ENCODE measurements around the gene SMAD4. TPM values are rescaled to one million over a fixed set of nuclear protein-coding genes. Genes with fewer than 3 reads are reported as not detected.

The SMAD4 gene
- total RNA-seq, 1 experiment from 2014 or later: 48.8 TPM

- Histone ChIP-seq H3K9me3 (no peaks in the 10 kb centered on the region), H3K4me3 (ENCODE audit: low read depth, low read length) (no peak overlapping the region), H3K36me3 (ENCODE audit: control insufficient read depth, insufficient read depth, low read length) (no peaks in the 10 kb centered on the region), H3K27me3 (replicated peaks; ENCODE audit: control insufficient read depth, insufficient read depth, low read length) (no peaks in the 10 kb centered on the region), H3K4me1 (peaks cover 3% of the 10 kb centered on the region; the same call in 1 of the 2 replicates)
- Mint-ChIP-seq H3K27ac (ENCODE audit: unreplicated experiment) (no peak overlapping the region), H3K4me1 (ENCODE audit: low read depth, unreplicated experiment) (no peaks in the 10 kb centered on the region), H3K36me3 (ENCODE audit: insufficient read depth, unreplicated experiment) (no peaks in the 10 kb centered on the region), H3K9me3 (ENCODE audit: unreplicated experiment) (no peaks in the 10 kb centered on the region), H3K27me3 (ENCODE audit: insufficient read depth, unreplicated experiment) (no peaks in the 10 kb centered on the region), H3K4me3 (ENCODE audit: unreplicated experiment) (no peak overlapping the region)
- no TSS peak for BruUV-seq (replicated peaks)
- ChIA-PET POLR2A (no interaction called here), CTCF (no interaction called here)
- intact Hi-C loops (cut with micrococcal nuclease; ENCODE audit: unreplicated experiment): no loop called here
- no peak for DNase-seq
- no peak for TF ChIP-seq CTCF (IDR thresholded peaks at IDR 0.05; ENCODE audit: insufficient read depth in 1 of 2, low read depth in 1 of 2, low read length in 1 of 2, severe bottlenecking in 1 of 2, unreplicated experiment in 1 of 2)
Observed at GRCh38 chr18:50982802-50983179, 47.2 kb upstream of the SMAD4 start.

DNA sequence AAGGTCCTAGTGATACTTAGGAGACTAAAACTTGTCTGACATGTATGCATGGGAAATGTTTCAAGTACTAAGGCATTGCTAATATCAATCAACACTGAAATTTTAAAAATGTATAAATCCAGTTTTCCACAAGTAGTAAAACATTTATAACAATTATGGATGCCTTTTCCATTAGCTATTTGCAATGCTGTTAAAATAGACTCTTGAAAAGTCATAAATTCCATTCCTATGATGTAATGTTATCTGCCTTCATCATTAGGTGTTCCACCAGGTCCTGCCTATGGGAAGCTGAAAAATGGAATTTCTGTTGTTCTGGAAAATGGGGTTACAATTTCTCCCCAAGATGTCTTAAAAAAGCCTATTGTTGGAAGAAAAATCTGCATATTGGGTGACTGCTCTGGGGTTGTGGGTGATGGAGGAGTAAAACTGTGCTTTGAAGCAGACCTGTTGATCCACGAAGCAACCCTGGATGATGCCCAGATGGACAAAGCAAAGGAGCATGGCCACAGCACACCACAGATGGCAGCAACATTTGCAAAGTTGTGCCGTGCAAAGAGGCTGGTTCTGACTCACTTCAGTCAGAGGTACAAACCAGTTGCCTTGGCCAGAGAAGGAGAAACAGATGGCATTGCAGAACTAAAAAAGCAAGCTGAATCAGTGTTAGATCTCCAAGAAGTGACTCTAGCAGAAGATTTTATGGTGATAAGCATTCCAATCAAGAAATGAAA lies 43.5 kb upstream of the SMAD4 start:
- Mint-ChIP-seq H3K9me3 (ENCODE audit: unreplicated experiment) (no peaks in the 10 kb centered on the region), H3K4me3 (ENCODE audit: unreplicated experiment) (no peak overlapping the region), H3K36me3 (ENCODE audit: insufficient read depth, unreplicated experiment) (no peaks in the 10 kb centered on the region), H3K27ac (ENCODE audit: unreplicated experiment) (no peak overlapping the region), H3K27me3 (ENCODE audit: insufficient read depth, unreplicated experiment) (no peaks in the 10 kb centered on the region), H3K4me1 (ENCODE audit: low read depth, unreplicated experiment) (peaks cover under 1% of the 10 kb centered on the region)
- ChIA-PET CTCF (no interaction called here), POLR2A (no interaction called here)
- intact Hi-C loops (cut with micrococcal nuclease; ENCODE audit: unreplicated experiment): no loop called here
- no peak for TF ChIP-seq CTCF (IDR thresholded peaks at IDR 0.05; ENCODE audit: insufficient read depth in 1 of 2, low read depth in 1 of 2, low read length in 1 of 2, severe bottlenecking in 1 of 2, unreplicated experiment in 1 of 2)
- no TSS peak for BruUV-seq (replicated peaks)
- DNase-seq: no peak
- Histone ChIP-seq H3K27me3 (replicated peaks; ENCODE audit: control insufficient read depth, insufficient read depth, low read length) (no peaks in the 10 kb centered on the region), H3K9me3 (no peaks in the 10 kb centered on the region), H3K36me3 (ENCODE audit: control insufficient read depth, insufficient read depth, low read length) (no peaks in the 10 kb centered on the region), H3K4me3 (ENCODE audit: low read depth, low read length) (no peak overlapping the region), H3K4me1 (peaks cover 3% of the 10 kb centered on the region; the same call in 1 of the 2 replicates)

- H3K9me3 ChIP-seq: no peaks in the 10 kb centered on the region
- no peak for DNase-seq
- ChIA-PET POLR2A (no interaction called here), CTCF (no interaction called here)
- H3K36me3 ChIP-seq (ENCODE audit: control insufficient read depth, insufficient read depth, low read length): no peaks in the 10 kb centered on the region
- no peaks in the 10 kb centered on the region for H3K27me3 Mint-ChIP-seq (ENCODE audit: insufficient read depth, unreplicated experiment)
- no peak overlapping the region for H3K4me3 Mint-ChIP-seq (ENCODE audit: unreplicated experiment)
- H3K27me3 ChIP-seq (replicated peaks; ENCODE audit: control insufficient read depth, insufficient read depth, low read length): no peaks in the 10 kb centered on the region
- peaks cover 8% of the 10 kb centered on the region for H3K4me1 Mint-ChIP-seq (ENCODE audit: low read depth, unreplicated experiment)
- intact Hi-C loops (cut with micrococcal nuclease; ENCODE audit: unreplicated experiment): no loop called here
- peaks cover 3% of the 10 kb centered on the region; the same call in 1 of the 2 replicates for H3K4me1 ChIP-seq
- no peaks in the 10 kb centered on the region for H3K36me3 Mint-ChIP-seq (ENCODE audit: insufficient read depth, unreplicated experiment)
- no peaks in the 10 kb centered on the region for H3K9me3 Mint-ChIP-seq (ENCODE audit: unreplicated experiment)
- no peak overlapping the region for H3K4me3 ChIP-seq (ENCODE audit: low read depth, low read length)
- BruUV-seq (replicated peaks): no TSS peak
- no peak overlapping the region for H3K27ac Mint-ChIP-seq (ENCODE audit: unreplicated experiment)
- no peak for TF ChIP-seq CTCF (IDR thresholded peaks at IDR 0.05; ENCODE audit: insufficient read depth in 1 of 2, low read depth in 1 of 2, low read length in 1 of 2, severe bottlenecking in 1 of 2, unreplicated experiment in 1 of 2)
Observed at GRCh38 chr18:50987261-50987660, 42.8 kb upstream of the SMAD4 start.

All from Caco-2 (cell line).